Mesendoderm (in vitro differentiated cells): ENCODE results near the gene APIP.

Source experiments
- DNase-seq: peaks from one replicate; pipeline ENCODE4 v3.0.0; 2013
- H2AK5ac ChIP-seq: 2 replicates; pipeline ENCODE4 v1.6.1; 2013; ENCODE audit warnings: low read length, inconsistent platforms
- H2BK120ac ChIP-seq: 2 replicates; pipeline ENCODE4 v1.6.1; 2013; ENCODE audit warnings: low read depth, mild to moderate bottlenecking, low read length, moderate library complexity, mixed read lengths
- H2BK15ac ChIP-seq: replicated peaks from 2 replicates; pipeline ENCODE4 v1.6.1; 2013; ENCODE audit warnings: low read depth, mild to moderate bottlenecking, moderate library complexity
- H2BK5ac ChIP-seq: 2 replicates; pipeline ENCODE4 v1.6.1; 2013; ENCODE audit warnings: low read length, inconsistent platforms
- H3K18ac ChIP-seq: 2 replicates; pipeline ENCODE4 v1.6.1; 2013; ENCODE audit warnings: mild to moderate bottlenecking, low read length, mixed read lengths
- H3K23ac ChIP-seq: one replicate; pipeline ENCODE4 v1.6.1; 2013; ENCODE audit warnings: low read length
- H3K27ac ChIP-seq: 2 replicates; pipeline ENCODE4 v1.5.1; 2013; ENCODE audit warnings: low read depth, mild to moderate bottlenecking, inconsistent platforms, low read length, moderate library complexity
- H3K27me3 ChIP-seq: 2 replicates; pipeline ENCODE4 v1.6.1; 2013; ENCODE audit warnings: low read length, control low read depth, mild to moderate bottlenecking, inconsistent platforms; ENCODE audit not compliant: insufficient read depth, poor library complexity
- H3K36me3 ChIP-seq: 2 replicates; pipeline ENCODE4 v1.6.1; 2013; ENCODE audit warnings: low read length, inconsistent platforms; ENCODE audit not compliant: control insufficient read depth, insufficient read depth
- H3K4ac ChIP-seq: one replicate; pipeline ENCODE4 v1.6.1; 2013; ENCODE audit warnings: low read depth, mild to moderate bottlenecking, low read length, moderate library complexity
- H3K4me1 ChIP-seq: 2 replicates; pipeline ENCODE4 v1.6.1; 2013; ENCODE audit warnings: low read depth, low read length, inconsistent platforms; ENCODE audit not compliant: control insufficient read depth
- H3K4me2 ChIP-seq: 2 replicates; pipeline ENCODE4 v1.6.1; 2013; ENCODE audit warnings: low read length
- H3K4me3 ChIP-seq: 2 replicates; pipeline ENCODE4 v1.5.1; 2013; ENCODE audit warnings: mild to moderate bottlenecking, low read length
- H3K56ac ChIP-seq: one replicate; pipeline ENCODE4 v1.6.1; 2013; ENCODE audit warnings: low read length
- H3K79me1 ChIP-seq: 2 replicates; pipeline ENCODE4 v1.6.1; 2013; ENCODE audit warnings: low read length, inconsistent platforms
- H3K79me2 ChIP-seq: 2 replicates; pipeline ENCODE4 v1.6.1; 2013; ENCODE audit warnings: mild to moderate bottlenecking, low read length; ENCODE audit not compliant: control insufficient read depth, insufficient read depth
- H3K9ac ChIP-seq: 2 replicates; pipeline ENCODE4 v1.6.1; 2013; ENCODE audit warnings: low read length, inconsistent platforms
- H4K5ac ChIP-seq: one replicate; pipeline ENCODE4 v1.6.1; 2013; ENCODE audit warnings: low read length
- H4K8ac ChIP-seq: one replicate; pipeline ENCODE4 v1.6.1; 2013; ENCODE audit warnings: low read depth, mild to moderate bottlenecking, control low read depth, low read length, moderate library complexity
- WGBS: extraction: QIAGEN DNeasy Blood & Tissue Kit; methylation state at CpG from one replicate; pipeline ENCODE4 v1.1.7; 2013; ENCODE audit warnings: low lambda C conversion rate, missing lambda C conversion rate; ENCODE audit not compliant: insufficient coverage; ENCODE audit errors: extremely low coverage; 5-methylcytosine and 5-hydroxymethylcytosine counted together

The APIP gene

GRCh38 chr11:34874202-34874601, 42.0 kb downstream of the APIP start:
- Histone ChIP-seq H3K18ac (no peak overlapping the region), H3K9ac (no peak overlapping the region), H3K27ac (no peak overlapping the region), H3K4ac (no peak overlapping the region), H3K4me2 (no peak overlapping the region), H3K27me3 (no peaks in the 10 kb centered on the region), H2BK15ac (no peak overlapping the region), H2BK5ac (no peak overlapping the region), H3K4me1 (peaks cover 2% of the 10 kb centered on the region), H3K4me3 (no peak overlapping the region), H3K23ac (no peak overlapping the region), H2BK120ac (no peak overlapping the region), H4K5ac (no peak overlapping the region), H3K56ac (no peak overlapping the region), H3K36me3 (no peaks in the 10 kb centered on the region), H4K8ac (no peak overlapping the region), H2AK5ac (no peak overlapping the region), H3K79me2 (no peaks in the 10 kb centered on the region), H3K79me1 (no peaks in the 10 kb centered on the region)
- no CpG with 5 or more reads among the region's 4 CpGs for WGBS
- DNase-seq, result no peak

- no peaks in the 10 kb centered on the region for H3K79me1 ChIP-seq
- 100% methylated on average over 1 of the region's 5 CpGs for WGBS
- H2BK5ac ChIP-seq, result no peak overlapping the region
Measured at GRCh38 chr11:34870548-34871196, 45.5 kb downstream of the APIP start.

DNA sequence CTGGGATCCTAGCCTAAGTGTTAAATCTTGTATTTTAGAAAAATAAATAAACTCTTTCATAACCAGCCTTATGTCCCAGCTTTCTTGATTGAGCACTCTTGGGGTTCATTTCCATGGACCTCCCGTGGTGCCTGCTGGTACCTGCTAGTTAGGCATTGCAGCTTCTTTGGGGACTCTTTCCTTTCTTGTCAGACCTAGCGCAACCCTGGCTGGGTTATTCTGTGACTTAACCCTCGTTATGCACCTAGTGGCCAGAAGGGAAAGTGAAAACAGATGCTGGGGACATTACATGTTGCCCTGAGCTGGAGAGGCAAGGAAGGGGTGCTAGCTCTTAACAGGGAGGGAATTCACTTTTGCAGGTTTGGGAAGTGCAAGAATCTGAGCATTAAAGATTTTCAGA, 46.8 kb downstream of the APIP start:
- Histone ChIP-seq H3K9ac (no peak overlapping the region), H3K27me3 (no peaks in the 10 kb centered on the region), H2BK5ac (no peak overlapping the region), H3K4me1 (peaks cover 4% of the 10 kb centered on the region), H3K4me2 (no peak overlapping the region), H4K5ac (no peak overlapping the region), H3K23ac (no peak overlapping the region), H3K27ac (no peak overlapping the region), H4K8ac (no peak overlapping the region), H2BK120ac (no peak overlapping the region), H3K18ac (no peak overlapping the region), H3K4me3 (no peak overlapping the region), H2BK15ac (no peak overlapping the region), H3K79me2 (no peaks in the 10 kb centered on the region), H3K56ac (no peak overlapping the region), H3K79me1 (no peaks in the 10 kb centered on the region), H3K36me3 (no peaks in the 10 kb centered on the region), H3K4ac (no peak overlapping the region), H2AK5ac (no peak overlapping the region)
- no CpG with 5 or more reads among the region's 3 CpGs for WGBS
- peak; percentile 71 for DNase-seq

More at GRCh38 chr11:34870548-34871196, 45.5 kb downstream of the APIP start:
- Histone ChIP-seq H4K8ac (no peak overlapping the region), H3K23ac (no peak overlapping the region), H3K79me2 (no peaks in the 10 kb centered on the region), H3K18ac (no peak overlapping the region), H3K56ac (no peak overlapping the region), H3K27me3 (no peaks in the 10 kb centered on the region), H3K4me2 (no peak overlapping the region), H2AK5ac (no peak overlapping the region), H3K4me1 (peaks cover 4% of the 10 kb centered on the region), H3K4ac (no peak overlapping the region), H3K9ac (no peak overlapping the region), H2BK120ac (no peak overlapping the region), H3K27ac (no peak overlapping the region), H3K36me3 (no peaks in the 10 kb centered on the region), H4K5ac (no peak overlapping the region), H3K4me3 (no peak overlapping the region), H2BK15ac (no peak overlapping the region)
- DNase-seq, result no peak

DNA sequence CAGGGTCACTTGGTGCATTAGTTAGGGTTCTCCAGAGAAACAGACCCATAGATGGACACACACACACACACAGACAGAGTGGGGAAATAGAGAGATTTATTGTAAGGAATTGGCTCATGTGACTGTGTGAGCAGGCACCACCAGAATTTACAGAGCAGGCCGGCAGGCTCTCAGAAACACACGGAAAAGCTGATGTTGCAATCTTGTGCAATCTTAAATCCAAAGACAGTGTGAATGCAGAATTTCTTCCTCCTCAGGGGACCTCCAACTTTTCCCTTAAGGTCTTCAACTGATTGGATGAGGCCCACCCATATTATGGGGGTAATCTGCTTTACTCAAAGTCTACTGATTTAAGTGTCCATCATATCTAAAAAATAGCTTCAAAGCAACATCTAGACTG, 49.8 kb downstream of the APIP start:
- H3K79me2 ChIP-seq, result no peaks in the 10 kb centered on the region
- H2AK5ac ChIP-seq, result no peak overlapping the region
- H4K5ac ChIP-seq, result no peak overlapping the region
- no peak overlapping the region for H3K23ac ChIP-seq
- no CpG with 5 or more reads among the region's 2 CpGs for WGBS
- no peak overlapping the region for H3K18ac ChIP-seq
- H3K27ac ChIP-seq, result no peak overlapping the region
- no peaks in the 10 kb centered on the region for H3K79me1 ChIP-seq
- no peak overlapping the region for H3K4ac ChIP-seq
- no peak overlapping the region for H3K4me3 ChIP-seq
- H3K56ac ChIP-seq, result no peak overlapping the region
- no peaks in the 10 kb centered on the region for H3K36me3 ChIP-seq
- H3K4me1 ChIP-seq, result peaks cover 4% of the 10 kb centered on the region
- no peak for DNase-seq
- no peak overlapping the region for H2BK5ac ChIP-seq
- no peaks in the 10 kb centered on the region for H3K27me3 ChIP-seq
- H3K9ac ChIP-seq, result no peak overlapping the region
- no peak overlapping the region for H3K4me2 ChIP-seq
- H4K8ac ChIP-seq, result no peak overlapping the region
- no peak overlapping the region for H2BK15ac ChIP-seq
- H2BK120ac ChIP-seq, result no peak overlapping the region

DNA sequence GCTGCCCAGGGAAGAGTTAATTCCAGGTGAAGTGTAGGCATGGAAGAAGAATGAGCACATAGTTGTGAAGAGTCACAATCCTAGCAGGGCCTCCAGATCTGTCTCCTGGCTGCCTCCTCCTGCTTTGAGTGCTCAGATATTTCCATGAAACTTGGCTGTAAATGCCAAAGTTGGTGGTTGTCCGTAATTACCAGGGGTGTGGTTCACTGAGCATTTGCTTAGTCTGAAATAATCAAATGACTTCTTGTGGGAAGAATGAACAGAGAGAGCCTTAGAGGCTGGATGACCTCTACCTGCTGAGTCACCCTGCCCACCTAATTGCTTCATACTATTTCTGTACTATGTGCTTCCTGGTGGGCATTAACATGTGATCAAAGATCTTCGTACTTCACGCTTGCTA, 50.9 kb downstream of the APIP start:
- no peak overlapping the region for H3K23ac ChIP-seq
- H2BK120ac ChIP-seq, result no peak overlapping the region
- no peaks in the 10 kb centered on the region for H3K36me3 ChIP-seq
- no peaks in the 10 kb centered on the region for H3K79me2 ChIP-seq
- no peak overlapping the region for H3K56ac ChIP-seq
- no peak overlapping the region for H3K27ac ChIP-seq
- H2AK5ac ChIP-seq, result no peak overlapping the region
- H3K4me3 ChIP-seq, result no peak overlapping the region
- H3K4ac ChIP-seq, result no peak overlapping the region
- no peak overlapping the region for H2BK15ac ChIP-seq
- H3K4me2 ChIP-seq, result no peak overlapping the region
- H3K9ac ChIP-seq, result no peak overlapping the region
- DNase-seq, result no peak
- H3K18ac ChIP-seq, result no peak overlapping the region
- H3K4me1 ChIP-seq, result peaks cover 4% of the 10 kb centered on the region
- H4K5ac ChIP-seq, result no peak overlapping the region
- H3K27me3 ChIP-seq, result no peaks in the 10 kb centered on the region
- H4K8ac ChIP-seq, result no peak overlapping the region
- no CpG with 5 or more reads among the region's 3 CpGs for WGBS
- no peak overlapping the region for H2BK5ac ChIP-seq
- no peaks in the 10 kb centered on the region for H3K79me1 ChIP-seq

- no peak overlapping the region for H3K9ac ChIP-seq
- H3K18ac ChIP-seq, result no peak overlapping the region
- no peak overlapping the region for H3K4me2 ChIP-seq
- no peaks in the 10 kb centered on the region for H3K79me1 ChIP-seq
- no CpG with 5 or more reads among the region's 2 CpGs for WGBS
- H3K4me1 ChIP-seq, result peaks cover 4% of the 10 kb centered on the region
- no peak overlapping the region for H3K4me3 ChIP-seq
- H2BK15ac ChIP-seq, result no peak overlapping the region
- H3K27ac ChIP-seq, result no peak overlapping the region
- no peak overlapping the region for H2BK120ac ChIP-seq
- H3K23ac ChIP-seq, result no peak overlapping the region
- H2AK5ac ChIP-seq, result no peak overlapping the region
- no peaks in the 10 kb centered on the region for H3K79me2 ChIP-seq
- no peaks in the 10 kb centered on the region for H3K36me3 ChIP-seq
- H3K27me3 ChIP-seq, result no peaks in the 10 kb centered on the region
- no peak overlapping the region for H3K56ac ChIP-seq
- H4K8ac ChIP-seq, result no peak overlapping the region
- DNase-seq, result peak; percentile 36
- H4K5ac ChIP-seq, result no peak overlapping the region
- no peak overlapping the region for H3K4ac ChIP-seq
- H2BK5ac ChIP-seq, result no peak overlapping the region
Measured at GRCh38 chr11:34864424-34864823, 51.8 kb downstream of the APIP start.
